PC-3 (cell line): Measurements from ENCODE around the gene POLA1. TPM values are rescaled to one million over a fixed set of nuclear protein-coding genes. Genes with fewer than 3 reads are reported as not detected.

Experiments
- ATAC-seq: fragments of 200-7000 bp; cut with Tn5 transposase; 2 replicates; pipeline ENCODE4 v1.9.1; 2020; ENCODE audit warnings: mild to moderate bottlenecking, moderate library complexity
- BruUV-seq: library from RNA; stranded (reverse); fragments of 400-500 nt; replicated peaks from 2 replicates; lab custom pipeline; 2021; lab: Mats Ljungman, UMichigan
- CTCF ChIA-PET: fragments of 300-600 bp; sonication (Branson Sonifier 250); formaldehyde crosslinking; loops from one replicate; lab custom pipeline; 2022; ENCODE audit warnings: antibody characterized with exemption; lab: Charles Lee
- POLR2A ChIA-PET: fragments of 300-600 bp; sonication (Branson Sonifier 250); formaldehyde crosslinking; loops from one replicate; lab custom pipeline; 2022; ENCODE audit warnings: antibody characterized with exemption; ENCODE audit not compliant: unreplicated experiment; lab: Charles Lee
- DNase-seq: peaks from one replicate; pipeline ENCODE4 v3.0.0-alpha.2; 2015
- H2AFZ ChIP-seq: fragments of 300-600 bp; sonication (generic); 2 replicates; pipeline ENCODE4 v1.6.0; 2016; ENCODE audit warnings: antibody characterized with exemption, low read length
- H3F3A ChIP-seq: fragments of 300-600 bp; sonication (generic); one replicate; pipeline ENCODE4 v1.6.0; 2017; ENCODE audit warnings: antibody characterized with exemption, low read length, control low read depth, mild to moderate bottlenecking; ENCODE audit not compliant: unreplicated experiment
- H3K27ac ChIP-seq: fragments of 300-600 bp; sonication (generic); 2 replicates; pipeline ENCODE4 v1.5.1; 2016; ENCODE audit warnings: mild to moderate bottlenecking, low read length
- H3K27me3 ChIP-seq: fragments of 300-600 bp; sonication (generic); 2 replicates; pipeline ENCODE4 v1.6.1; 2016; ENCODE audit warnings: low read length, mixed read lengths
- H3K36me3 ChIP-seq: fragments of 300-600 bp; sonication (generic); 2 replicates; pipeline ENCODE4 v1.6.1; 2016; ENCODE audit warnings: low read depth, mixed run types, low read length, mixed read lengths
- H3K4me1 ChIP-seq: fragments of 300-600 bp; sonication (generic); 2 replicates; pipeline ENCODE4 v1.5.1; 2016; ENCODE audit warnings: low read length; ENCODE audit not compliant: insufficient read depth
- H3K4me2 ChIP-seq: fragments of 300-600 bp; sonication (generic); 2 replicates; pipeline ENCODE4 v1.6.0; 2016; ENCODE audit warnings: low read length
- H3K4me3 ChIP-seq: fragments of 300-600 bp; sonication (generic); 2 replicates; pipeline ENCODE4 v1.5.1; 2016; ENCODE audit warnings: mild to moderate bottlenecking, low read length, mixed read lengths
- H3K79me2 ChIP-seq: fragments of 300-600 bp; sonication (generic); 2 replicates; pipeline ENCODE4 v1.6.1; 2017; ENCODE audit warnings: low read length, mixed read lengths
- H3K9ac ChIP-seq: fragments of 300-600 bp; sonication (generic); 2 replicates; pipeline ENCODE4 v1.6.0; 2016; ENCODE audit warnings: mild to moderate bottlenecking, low read length
- H3K9me2 ChIP-seq: fragments of 300-600 bp; sonication (generic); replicated peaks from 2 replicates; pipeline ENCODE4 v1.6.1; 2016; ENCODE audit warnings: mixed run types, low read length, mixed read lengths
- H3K9me3 ChIP-seq: fragments of 300-600 bp; sonication (generic); 2 replicates; pipeline ENCODE4 v1.6.1; 2016; ENCODE audit warnings: low read length, mixed read lengths
- H4K20me1 ChIP-seq: fragments of 300-600 bp; sonication (generic); 2 replicates; pipeline ENCODE4 v1.6.1; 2016; ENCODE audit warnings: low read length, mixed read lengths
- EZH2 ChIP-seq: fragments of 300-600 bp; sonication (generic); IDR thresholded peaks from one replicate; pipeline ENCODE4 v1.6.1; 2017; ENCODE audit warnings: antibody characterized with exemption, mild to moderate bottlenecking, low read length; ENCODE audit not compliant: unreplicated experiment
- EZH2phosphoT487 ChIP-seq: fragments of 300-600 bp; sonication (generic); IDR thresholded peaks from 2 replicates; pipeline ENCODE4 v1.6.1; 2018; ENCODE audit warnings: mild to moderate bottlenecking, antibody characterized with exemption, low read length, borderline replicate concordance
- intact Hi-C: fragments of 100-400 bp; cut with micrococcal nuclease; formaldehyde crosslinking; loops from 2 replicates; pipeline ENCODE4 v1.9.0; 2023
- total RNA-seq: library from RNA; depleted of rRNA; stranded (reverse); fragments of >200 nt; gene quantifications from 2 replicates; pipeline ENCODE4 v1.2.3, GENCODE V29; 2014
- TF ChIP-seq, protein P1 (sequence below): fragments of 300-600 bp; sonication (generic); conservative IDR thresholded peaks from 2 replicates; pipeline ENCODE4 v1.5.1; 2017; ENCODE audit warnings: antibody characterized with exemption, low read depth, mild to moderate bottlenecking, low read length

The POLA1 gene
- total RNA-seq, 1 experiment from 2014 or later = 19.6 TPM

DNA sequence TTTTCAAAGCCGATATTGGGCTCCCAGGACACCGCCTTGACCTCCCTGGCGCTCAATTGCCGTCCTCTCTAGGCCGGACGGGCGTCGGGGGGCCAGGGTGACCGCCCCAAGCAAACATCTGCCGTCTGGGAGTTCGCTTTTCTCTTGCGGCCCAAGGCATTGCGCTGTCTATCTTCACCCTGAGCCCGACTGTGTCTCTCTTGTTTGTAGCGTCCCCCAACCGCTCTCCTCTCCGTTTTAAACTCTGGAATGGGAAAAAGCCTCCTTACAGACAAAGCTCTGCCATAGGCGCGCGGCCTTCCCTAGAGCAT is 322.6 kb downstream of the POLA1 start:
- no peaks in the 10 kb centered on the region for H3F3A ChIP-seq
- intact Hi-C loops = no loop called here
- peaks cover 67% of the 10 kb centered on the region for H3K27me3 ChIP-seq

DNA sequence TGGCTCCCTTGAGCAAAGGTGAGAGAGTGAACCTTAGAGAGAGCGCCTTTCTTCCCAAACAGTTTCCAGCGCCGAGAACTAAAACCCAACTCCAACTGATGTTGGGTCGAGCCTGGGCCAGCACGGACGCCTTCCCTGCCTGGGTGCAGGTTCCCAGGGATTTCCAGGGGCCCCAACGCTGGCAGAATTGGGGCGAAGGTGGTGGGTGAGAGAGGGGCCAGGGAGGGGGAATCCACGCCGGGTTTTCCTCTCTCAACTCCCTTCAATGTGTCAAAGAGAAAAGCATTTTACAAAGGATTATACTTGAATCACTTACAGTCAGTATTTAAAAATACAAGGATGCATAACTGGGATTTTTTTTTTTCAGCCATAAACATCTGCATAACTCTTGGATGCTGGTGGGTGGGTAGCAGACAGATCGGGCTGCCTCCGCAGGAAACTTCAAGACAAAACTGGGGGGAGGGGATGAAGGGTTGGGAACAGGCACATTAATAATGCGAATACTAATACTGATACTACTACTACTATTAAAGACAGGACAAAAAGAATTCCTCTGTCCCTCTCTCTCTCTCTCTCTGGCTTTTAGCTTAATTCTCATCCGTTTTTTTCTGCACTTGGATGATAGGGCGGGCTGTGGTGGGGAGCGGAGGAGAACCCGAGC is 323.4 kb downstream of the POLA1 start:
- intact Hi-C loops = no loop called here
- no peak overlapping the region for H3K9ac ChIP-seq
- H3K4me2 ChIP-seq = no peak overlapping the region
- H3K79me2 ChIP-seq = no peaks in the 10 kb centered on the region
- H3K9me3 ChIP-seq = no peaks in the 10 kb centered on the region
- DNase-seq (no peak), ATAC-seq (no peak)
- no peaks in the 10 kb centered on the region for H3K4me1 ChIP-seq
- no peak overlapping the region for H2AFZ ChIP-seq
- H3K9me2 ChIP-seq = no peaks in the 10 kb centered on the region
- no TSS peak for BruUV-seq
- TF ChIP-seq EZH2phosphoT487 = no peak
- TF ChIP-seq, protein P1, sequence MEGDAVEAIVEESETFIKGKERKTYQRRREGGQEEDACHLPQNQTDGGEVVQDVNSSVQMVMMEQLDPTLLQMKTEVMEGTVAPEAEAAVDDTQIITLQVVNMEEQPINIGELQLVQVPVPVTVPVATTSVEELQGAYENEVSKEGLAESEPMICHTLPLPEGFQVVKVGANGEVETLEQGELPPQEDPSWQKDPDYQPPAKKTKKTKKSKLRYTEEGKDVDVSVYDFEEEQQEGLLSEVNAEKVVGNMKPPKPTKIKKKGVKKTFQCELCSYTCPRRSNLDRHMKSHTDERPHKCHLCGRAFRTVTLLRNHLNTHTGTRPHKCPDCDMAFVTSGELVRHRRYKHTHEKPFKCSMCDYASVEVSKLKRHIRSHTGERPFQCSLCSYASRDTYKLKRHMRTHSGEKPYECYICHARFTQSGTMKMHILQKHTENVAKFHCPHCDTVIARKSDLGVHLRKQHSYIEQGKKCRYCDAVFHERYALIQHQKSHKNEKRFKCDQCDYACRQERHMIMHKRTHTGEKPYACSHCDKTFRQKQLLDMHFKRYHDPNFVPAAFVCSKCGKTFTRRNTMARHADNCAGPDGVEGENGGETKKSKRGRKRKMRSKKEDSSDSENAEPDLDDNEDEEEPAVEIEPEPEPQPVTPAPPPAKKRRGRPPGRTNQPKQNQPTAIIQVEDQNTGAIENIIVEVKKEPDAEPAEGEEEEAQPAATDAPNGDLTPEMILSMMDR = no peak
- no peak for TF ChIP-seq EZH2
- no peaks in the 10 kb centered on the region for H4K20me1 ChIP-seq
- ChIA-PET POLR2A (no interaction called here), CTCF (no interaction called here)
- no peak overlapping the region for H3K27ac ChIP-seq
- H3K4me3 ChIP-seq = no peak overlapping the region
- no peaks in the 10 kb centered on the region for H3K36me3 ChIP-seq
- H3F3A ChIP-seq = no peaks in the 10 kb centered on the region
- peaks cover 67% of the 10 kb centered on the region for H3K27me3 ChIP-seq

More for the DNA sequence above, 322.6 kb downstream of the POLA1 start:
- H3K36me3 ChIP-seq = no peaks in the 10 kb centered on the region
- H3K4me1 ChIP-seq = no peaks in the 10 kb centered on the region
- no peak overlapping the region for H3K9ac ChIP-seq
- no TSS peak for BruUV-seq
- POLR2A ChIA-PET = no interaction called here
- H3K4me3 ChIP-seq = no peak overlapping the region
- no peak for ATAC-seq
- no peak overlapping the region for H2AFZ ChIP-seq
- H3K9me3 ChIP-seq = no peaks in the 10 kb centered on the region
- TF ChIP-seq, protein P1 = no peak
- TF ChIP-seq EZH2phosphoT487 (no peak), EZH2 (no peak)
- H3K4me2 ChIP-seq = no peak overlapping the region
- no peak for DNase-seq
- CTCF ChIA-PET = no interaction called here
- H3K79me2 ChIP-seq = no peaks in the 10 kb centered on the region
- H4K20me1 ChIP-seq = no peaks in the 10 kb centered on the region
- H3K27ac ChIP-seq = no peak overlapping the region
- no peaks in the 10 kb centered on the region for H3K9me2 ChIP-seq

DNA sequence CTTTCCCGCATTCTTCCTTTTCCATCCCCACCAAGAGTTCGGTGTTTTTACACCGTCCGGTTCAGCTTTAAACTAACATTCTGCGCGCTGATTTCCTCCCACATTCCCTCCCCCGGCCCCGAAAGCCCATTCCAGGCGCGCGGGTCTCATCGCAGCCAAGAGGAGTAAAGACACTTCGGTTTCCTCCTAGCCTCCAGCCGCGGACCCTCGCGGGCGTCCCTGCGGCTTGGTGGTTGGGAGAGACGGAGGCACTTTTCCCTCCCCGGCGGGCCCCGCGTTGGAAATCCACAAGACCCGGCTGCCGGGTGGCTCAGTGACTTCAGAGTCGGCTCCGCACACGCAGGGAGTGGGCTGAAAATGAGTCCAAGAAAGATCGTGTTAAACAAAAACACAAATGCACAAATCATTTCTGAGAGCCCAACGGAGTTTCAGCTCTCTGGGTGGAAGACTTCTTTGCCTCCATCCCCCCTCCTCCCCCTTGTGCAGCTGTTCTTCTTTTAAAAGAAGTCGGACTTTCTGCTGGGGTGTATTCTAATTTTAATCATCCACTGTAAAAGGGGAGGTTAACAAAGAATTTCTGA is 324.0 kb downstream of the POLA1 start:
- Histone ChIP-seq H3K9me2 (no peaks in the 10 kb centered on the region), H3K27me3 (peaks cover 61% of the 10 kb centered on the region), H3K4me1 (no peaks in the 10 kb centered on the region), H3K36me3 (no peaks in the 10 kb centered on the region), H3K4me2 (no peak overlapping the region), H3K27ac (no peak overlapping the region), H3K9me3 (no peaks in the 10 kb centered on the region), H3K9ac (no peak overlapping the region), H3K4me3 (no peak overlapping the region), H3K79me2 (no peaks in the 10 kb centered on the region), H2AFZ (no peak overlapping the region), H4K20me1 (no peaks in the 10 kb centered on the region), H3F3A (no peaks in the 10 kb centered on the region)
- no peak for TF ChIP-seq EZH2
- TF ChIP-seq EZH2phosphoT487 = no peak
- TF ChIP-seq, protein P1 = no peak
- intact Hi-C loops = no loop called here
- ChIA-PET CTCF (no interaction called here), POLR2A (interaction anchor here (0.7 kb wide), 1 partner anchor 11 kb away, joined by 3 read pairs; no protein-coding TSS in a partner anchor)
- no TSS peak for BruUV-seq
- ATAC-seq (no peak), DNase-seq (no peak)
